ENCODE measurements around the gene YIPF3. TPM values are rescaled to one million over a fixed set of nuclear protein-coding genes. Genes with fewer than 3 reads are reported as not detected.

The YIPF3 gene
- total and polyA plus RNA-seq, 9 of the 15 experiments (the other 6 are each of a cell fraction or from before 2014, with no cell fraction given), result 27.5 to 75.3 (median 57.6) TPM

DNA sequence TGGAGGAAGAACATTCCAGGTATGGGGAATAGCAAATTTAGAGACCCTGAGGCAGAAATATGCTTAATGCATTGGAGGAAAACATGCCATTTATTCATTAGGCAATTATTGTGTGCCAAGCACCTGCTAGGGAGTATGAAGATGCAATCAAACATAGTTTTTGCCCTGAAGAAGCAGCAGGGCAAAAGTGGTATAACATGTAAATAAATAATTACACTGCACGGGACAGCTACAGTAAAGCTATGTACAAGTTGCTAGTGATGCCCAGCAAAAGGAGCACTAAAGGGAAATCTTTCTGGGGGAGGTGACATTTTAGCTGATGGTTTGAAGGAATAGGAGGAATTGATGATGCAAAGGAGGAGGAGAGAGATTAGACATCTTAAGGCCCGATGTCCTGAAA is 40.0 kb downstream of the YIPF3 start:
- Histone ChIP-seq H3K27ac (ENCODE audit: extremely low read depth, low read depth, low read length) (no peak overlapping the region), H4K20me1 (replicated peaks; ENCODE audit: control insufficient read depth, insufficient read depth, low read length) (no peaks in the 10 kb centered on the region), H3K9me3 (replicated peaks; ENCODE audit: control insufficient read depth, insufficient read depth, low read depth, low read length) (no peaks in the 10 kb centered on the region), H3K4me2 (ENCODE audit: insufficient read depth, low read length) (peak overlapping the region; percentile 93), H3K79me2 (ENCODE audit: control insufficient read depth, insufficient read depth, low read length) (peaks cover 15% of the 10 kb centered on the region), H3K9ac (ENCODE audit: insufficient read depth in 1 of 2, low read depth in 2 of 2, low read length in 2 of 2) (peak overlapping the region; percentile 83 to 92; a peak in 3 of 4 replicates), H3K36me3 (ENCODE audit: control insufficient read depth, insufficient read depth, low read length) (0 out of 3 replicates have a peak, but pooled peaks cover 4% of the 10 kb centered on the region), H3K4me3 (peak overlapping the region; percentile 80), H3K27me3 (ENCODE audit: control insufficient read depth in 2 of 2, insufficient read depth in 2 of 2, low read length in 2 of 2) (no peaks in the 10 kb centered on the region), H2AFZ (ENCODE audit: low read depth, low read length) (peak overlapping the region; percentile 94), H3K4me1 (replicated peaks in 1 of 2; ENCODE audit: control insufficient read depth in 2 of 2, insufficient read depth in 2 of 2, low read length in 2 of 2) (peaks cover 0 to 13% of the 10 kb centered on the region in 2 experiments; a peak in 4 of 5 replicates), H3K9me1 (ENCODE audit: control insufficient read depth, insufficient read depth, low read length) (no peaks in the 10 kb centered on the region)
- POLR2A ChIA-PET, result interaction anchor here (0.6 to 4.9 kb wide), 8 partner anchors 12 to 581 kb away, joined by 3 to 24 read pairs (median 4); no protein-coding TSS in a partner anchor
- DNase-seq (ENCODE audit: extremely low read depth in 1 of 4, low spot score in 3 of 4), result no peak
- BruUV-seq (replicated peaks), result no TSS peak
- FAIRE-seq, result no peak
- TF ChIP-seq CEBPG (CRISPR knock-in tag; IDR thresholded peaks at IDR 0.05) (no peak), CEBPG (tag; conservative IDR thresholded peaks at IDR 0.05 in 1 of 2, IDR thresholded peaks at IDR 0.05 in 1 of 2) (peak in 1 of 2 experiments; percentile 20; a peak in 1 of 4 replicates), LARP7 (IDR thresholded peaks at IDR 0.05) (no peak)
- TF ChIP-seq, protein P1, sequence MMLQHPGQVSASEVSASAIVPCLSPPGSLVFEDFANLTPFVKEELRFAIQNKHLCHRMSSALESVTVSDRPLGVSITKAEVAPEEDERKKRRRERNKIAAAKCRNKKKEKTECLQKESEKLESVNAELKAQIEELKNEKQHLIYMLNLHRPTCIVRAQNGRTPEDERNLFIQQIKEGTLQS (IDR thresholded peaks at IDR 0.05), result peak; percentile 9; the same call in 1 of the 2 replicates
- TF ChIP-seq, protein P1 (CRISPR knock-in tag; conservative IDR thresholded peaks at IDR 0.05), result no peak
- WGBS (ENCODE audit: insufficient coverage, low coverage, missing lambda C conversion rate), result 8% methylated on average over 2 of the region's 2 CpGs
- intact Hi-C loops (cut with micrococcal nuclease) (no loop called here), in situ Hi-C loops (cut with MboI) (no loop called here)
- CTCF ChIA-PET (ENCODE audit: low intra/inter-chr PET ratio), result no interaction called here
- no peak for ATAC-seq
